K562 (cell line): Measurements from ENCODE around the gene MRTFB. TPM values are rescaled to one million over a fixed set of nuclear protein-coding genes. Genes with fewer than 3 reads are reported as not detected.

Experiments used
- ATAC-seq: fragments of 200-7000 bp; cut with Tn5 transposase; 3 replicates; pipeline ENCODE4 v1.9.1; 2020; ENCODE audit warnings: moderate library complexity
- BruUV-seq: library from RNA; stranded (reverse); fragments of 400-500 nt; replicated peaks from 2 replicates; lab custom pipeline; 2021; lab: Mats Ljungman, UMichigan
- CTCF ChIA-PET: fragments of 300-600 bp; formaldehyde crosslinking; extraction: SDS; loops from one replicate; lab custom pipeline; 2021; ENCODE audit warnings: low intra/inter-chr PET ratio; lab: Yijun Ruan, JAX
- POLR2A ChIA-PET: fragments of 300-600, 350-650 bp; sonication (Branson Sonifier 250); formaldehyde crosslinking; extraction: SDS; loops from one replicate; lab custom pipeline; 2021; ENCODE audit warnings: antibody characterized with exemption, inconsistent platforms; lab: Yijun Ruan, JAX
- DNase-seq, 4 experiments: peaks; one replicate each; pipeline versions ENCODE4 v3.0.0 to v3.0.0-alpha.2; 2011 to 2018; ENCODE audit warnings: low spot score in 3 of 4, mixed read lengths in 3 of 4; ENCODE audit errors: extremely low read depth in 1 of 4
- FAIRE-seq: peaks from 2 replicates; lab custom pipeline; 2011; peaks lifted over from hg19 to GRCh38; lab: Jason Lieb, UNC
- H2AFZ ChIP-seq: 2 replicates; pipeline ENCODE4 v1.6.0; 2011; ENCODE audit warnings: low read depth, low read length, control low read depth, inconsistent platforms
- H3K27ac ChIP-seq: fragments of 200-600 bp; 3 replicates; pipeline ENCODE4 v1.8.0; 2011; ENCODE audit warnings: low read depth, mild to moderate bottlenecking, control low read depth, inconsistent platforms, low read length, moderate library complexity, mixed read lengths; ENCODE audit errors: extremely low read depth
- H3K27me3 ChIP-seq, 2 experiments: fragments of 300-600 bp in 1 of 2; 2 replicates in 1 of 2; 3 replicates in 1 of 2; pipeline versions ENCODE4 v1.6.0 to v1.8.0; 2011; ENCODE audit warnings: inconsistent platforms in 2 of 2, low read length in 2 of 2, mild to moderate bottlenecking in 1 of 2, mixed read lengths in 1 of 2, moderate library complexity in 1 of 2; ENCODE audit not compliant: control insufficient read depth in 2 of 2, insufficient read depth in 2 of 2
- H3K36me3 ChIP-seq: fragments of 300-600 bp; 3 replicates; pipeline ENCODE4 v1.8.0; 2011; ENCODE audit warnings: mild to moderate bottlenecking, low read length, inconsistent platforms; ENCODE audit not compliant: control insufficient read depth, insufficient read depth
- H3K4me1 ChIP-seq, 2 experiments: fragments of 200-600 bp in 1 of 2; replicated peaks in 1 of 2; 2 replicates in 1 of 2; 3 replicates in 1 of 2; pipeline versions ENCODE4 v1.5.1 to v1.8.0; 2011; ENCODE audit warnings: inconsistent platforms in 2 of 2, low read length in 2 of 2, mild to moderate bottlenecking in 1 of 2, mixed read lengths in 1 of 2, moderate library complexity in 1 of 2; ENCODE audit not compliant: control insufficient read depth in 2 of 2, insufficient read depth in 2 of 2
- H3K4me2 ChIP-seq: 2 replicates; pipeline ENCODE4 v1.6.1; 2011; ENCODE audit warnings: low read length, control low read depth, inconsistent platforms, mixed read lengths; ENCODE audit not compliant: insufficient read depth
- H3K4me3 ChIP-seq: fragments of 200-600 bp; sonication (generic), shearing (Covaris generic); 2 replicates; pipeline ENCODE4 v1.5.1; 2016; ENCODE audit warnings: control low read depth, inconsistent platforms
- H3K79me2 ChIP-seq: fragments of 200-600 bp; 3 replicates; pipeline ENCODE4 v1.8.0; 2011; ENCODE audit warnings: low read length, inconsistent platforms; ENCODE audit not compliant: control insufficient read depth, insufficient read depth
- H3K9ac ChIP-seq, 2 experiments: 2 replicates each; pipeline versions ENCODE4 v1.6.0 to v1.6.1; 2011; ENCODE audit warnings: low read depth in 2 of 2, low read length in 2 of 2, control low read depth in 1 of 2, inconsistent platforms in 1 of 2, mild to moderate bottlenecking in 1 of 2, mixed read lengths in 1 of 2; ENCODE audit not compliant: insufficient read depth in 1 of 2
- H3K9me1 ChIP-seq: one replicate; pipeline ENCODE4 v1.6.0; 2011; ENCODE audit warnings: inconsistent platforms, mild to moderate bottlenecking, low read length, moderate library complexity; ENCODE audit not compliant: control insufficient read depth, insufficient read depth
- H3K9me3 ChIP-seq: replicated peaks from 2 replicates; pipeline ENCODE4 v1.5.1; 2011; ENCODE audit warnings: low read depth, low read length, inconsistent platforms; ENCODE audit not compliant: control insufficient read depth, insufficient read depth
- H4K20me1 ChIP-seq: replicated peaks from 2 replicates; pipeline ENCODE4 v1.6.1; 2011; ENCODE audit warnings: low read length, inconsistent platforms, mixed read lengths; ENCODE audit not compliant: control insufficient read depth, insufficient read depth
- MBD1 ChIP-seq: fragments of 250-450 bp; sonication (Bioruptor Pico); IDR thresholded peaks from 2 replicates; pipeline ENCODE4 v1.8.0; 2022; ENCODE audit warnings: inconsistent platforms
- NELFE ChIP-seq: IDR thresholded peaks from 2 replicates; pipeline ENCODE4 v1.6.1; 2011; ENCODE audit warnings: mild to moderate bottlenecking; ENCODE audit not compliant: insufficient read depth, insufficient read length
- PATZ1 ChIP-seq: fragments of 250-450 bp; sonication (Bioruptor Pico); IDR thresholded peaks from 2 replicates; pipeline ENCODE4 v1.5.0; 2020; ENCODE audit warnings: mild to moderate bottlenecking, borderline replicate concordance
- SRSF3 ChIP-seq: fragments of 200-400 bp; formaldehyde crosslinking; IDR thresholded peaks from 2 replicates; pipeline ENCODE4 v1.6.1; 2016; ENCODE audit warnings: mild to moderate bottlenecking, low read length, moderate library complexity; ENCODE audit not compliant: insufficient read depth
- WGBS: fragments of 100-300 bp; shearing (Covaris generic); methylation state at CpG from one replicate; pipeline ENCODE4 v1.1.6; 2016; ENCODE audit warnings: low coverage, mixed read lengths; ENCODE audit not compliant: insufficient coverage; ENCODE audit errors: missing lambda C conversion rate; 5-methylcytosine and 5-hydroxymethylcytosine counted together
- in situ Hi-C: fragments of 300-500 bp; cut with MboI; formaldehyde crosslinking; loops from 4 replicates; pipeline ENCODE4 v1.15.0; 2018; ENCODE audit warnings: inconsistent platforms, mixed read lengths
- intact Hi-C: fragments of 100-400 bp; cut with micrococcal nuclease; formaldehyde crosslinking; loops from 2 replicates; pipeline ENCODE4 v1.14.2; 2022
- polyA plus RNA-seq, 8 experiments: library from polyadenylated mRNA; depleted of rRNA in 4 of 8; stranded (reverse) in 5 of 8; unstranded in 3 of 8; fragments of >200 nt; fragmentation: Nextera tagmentation in 2 of 8; fragmentation: Illumina TruSeq in 1 of 8; extraction: Ambion mirVana in 2 of 8; extraction: Trizol in 1 of 8; gene quantifications; 2 replicates each; pipeline versions ENCODE4 v1.2.1 to v1.2.3, GENCODE V29; 2011 to 2014; ENCODE audit warnings: inconsistent platforms in 1 of 8, missing spikeins in 1 of 8
- total RNA-seq, 7 experiments: library from RNA; depleted of rRNA in 6 of 7; stranded (reverse); fragments of >200 nt in 6 of 7; fragmentation: Illumina TruSeq in 2 of 7; extraction: Trizol in 2 of 7; gene quantifications; 2 replicates each; pipeline versions ENCODE4 v1.2.1 to v1.2.3, GENCODE V29; 2011 to 2021; ENCODE audit warnings: low replicate concordance in 1 of 7

MRTFB gene
- total and polyA plus RNA-seq, 9 of the 15 experiments (the other 6 are each of a cell fraction or from before 2014, with no cell fraction given): 2.2 to 12.7 (median 7.0) TPM

GRCh38 chr16:14244196-14245010, 173.3 kb downstream of the MRTFB start (continued):
- no peak for TF ChIP-seq PATZ1 (CRISPR knock-in tag)
- no peak for TF ChIP-seq NELFE
- no peak for TF ChIP-seq SRSF3

GRCh38 chr16:14248791-14249190, 177.7 kb downstream of the MRTFB start:
- no peak for TF ChIP-seq MBD1 (CRISPR knock-in tag)
- WGBS: 57% methylated on average over 5 of the region's 5 CpGs
- no TSS peak for BruUV-seq

More at GRCh38 chr16:14248791-14249190, 177.7 kb downstream of the MRTFB start:
- no peaks in the 10 kb centered on the region for H3K9me1 ChIP-seq
- no peaks in the 10 kb centered on the region for H4K20me1 ChIP-seq
- no peak overlapping the region for H2AFZ ChIP-seq
- H3K9me3 ChIP-seq: no peaks in the 10 kb centered on the region; the same call in 1 of the 2 replicates
- intact Hi-C loops: loop anchor here (1.0 to 2.0 kb wide), 3 partner anchors 37 to 326 kb away; no protein-coding TSS in a partner anchor
- in situ Hi-C loops: no loop called here
- no peak overlapping the region for H3K9ac ChIP-seq
- peaks cover 69% of the 10 kb centered on the region for H3K36me3 ChIP-seq
- H3K27ac ChIP-seq: no peak overlapping the region
- no peaks in the 10 kb centered on the region for H3K27me3 ChIP-seq
- H3K4me1 ChIP-seq: no peaks in the 10 kb centered on the region
- POLR2A ChIA-PET: no interaction called here
- DNase-seq: no peak
- no peaks in the 10 kb centered on the region for H3K79me2 ChIP-seq
- no peak overlapping the region for H3K4me2 ChIP-seq
- H3K4me3 ChIP-seq: no peak overlapping the region
- CTCF ChIA-PET: interaction anchor here (1.1 to 2.8 kb wide), 2 partner anchors 37 to 280 kb away, joined by 4 to 20 read pairs; no protein-coding TSS in a partner anchor
- ATAC-seq: no peak
- FAIRE-seq: no peak
